ENCODE data around the gene HEG1.

Gene HEG1

DNA sequence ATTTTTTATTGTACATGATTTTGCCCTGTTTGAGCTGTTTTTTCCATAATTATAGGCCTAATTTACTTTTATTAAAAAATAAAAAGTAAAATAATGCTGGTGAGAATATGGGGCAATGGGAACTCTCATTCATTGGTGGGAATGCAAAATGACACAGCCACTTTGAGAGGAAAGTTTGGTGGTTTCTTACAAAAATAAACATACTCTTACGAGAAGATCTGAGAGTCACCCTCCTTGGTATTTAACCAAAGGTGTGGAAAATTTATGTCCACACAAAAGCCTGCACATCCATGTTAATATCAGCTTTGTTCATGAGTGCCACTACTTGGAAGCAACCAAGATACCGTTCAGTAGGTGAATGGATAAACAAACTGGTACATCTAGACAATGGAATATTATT lies 131.1 kb downstream of the HEG1 start:
- no peak overlapping the region for H3K4me2 ChIP-seq
- H3K4me1 ChIP-seq (ENCODE audit: low read depth, poor library complexity, severe bottlenecking) = peaks cover 24% of the 10 kb centered on the region
- peaks cover 57% of the 10 kb centered on the region for H3K27me3 ChIP-seq (ENCODE audit: insufficient read depth, low read depth)
- TF ChIP-seq, protein P1, sequence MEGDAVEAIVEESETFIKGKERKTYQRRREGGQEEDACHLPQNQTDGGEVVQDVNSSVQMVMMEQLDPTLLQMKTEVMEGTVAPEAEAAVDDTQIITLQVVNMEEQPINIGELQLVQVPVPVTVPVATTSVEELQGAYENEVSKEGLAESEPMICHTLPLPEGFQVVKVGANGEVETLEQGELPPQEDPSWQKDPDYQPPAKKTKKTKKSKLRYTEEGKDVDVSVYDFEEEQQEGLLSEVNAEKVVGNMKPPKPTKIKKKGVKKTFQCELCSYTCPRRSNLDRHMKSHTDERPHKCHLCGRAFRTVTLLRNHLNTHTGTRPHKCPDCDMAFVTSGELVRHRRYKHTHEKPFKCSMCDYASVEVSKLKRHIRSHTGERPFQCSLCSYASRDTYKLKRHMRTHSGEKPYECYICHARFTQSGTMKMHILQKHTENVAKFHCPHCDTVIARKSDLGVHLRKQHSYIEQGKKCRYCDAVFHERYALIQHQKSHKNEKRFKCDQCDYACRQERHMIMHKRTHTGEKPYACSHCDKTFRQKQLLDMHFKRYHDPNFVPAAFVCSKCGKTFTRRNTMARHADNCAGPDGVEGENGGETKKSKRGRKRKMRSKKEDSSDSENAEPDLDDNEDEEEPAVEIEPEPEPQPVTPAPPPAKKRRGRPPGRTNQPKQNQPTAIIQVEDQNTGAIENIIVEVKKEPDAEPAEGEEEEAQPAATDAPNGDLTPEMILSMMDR (conservative IDR thresholded peaks at IDR 0.05; ENCODE audit: low read depth, low read length) = no peak
- H3K4me3 ChIP-seq (IDR thresholded peaks at IDR 0.05; ENCODE audit: insufficient read depth, low read depth, low read length) = no peak overlapping the region
- H3K79me2 ChIP-seq (ENCODE audit: insufficient read depth, low read depth) = no peaks in the 10 kb centered on the region
- H3K9ac ChIP-seq = no peak overlapping the region
- no peaks in the 10 kb centered on the region for H3K36me3 ChIP-seq (ENCODE audit: insufficient read depth)
- no peaks in the 10 kb centered on the region for H4K20me1 ChIP-seq (ENCODE audit: insufficient read depth)
- no peak overlapping the region for H3K27ac ChIP-seq
- H2AFZ ChIP-seq (ENCODE audit: low read depth) = no peak overlapping the region

DNA sequence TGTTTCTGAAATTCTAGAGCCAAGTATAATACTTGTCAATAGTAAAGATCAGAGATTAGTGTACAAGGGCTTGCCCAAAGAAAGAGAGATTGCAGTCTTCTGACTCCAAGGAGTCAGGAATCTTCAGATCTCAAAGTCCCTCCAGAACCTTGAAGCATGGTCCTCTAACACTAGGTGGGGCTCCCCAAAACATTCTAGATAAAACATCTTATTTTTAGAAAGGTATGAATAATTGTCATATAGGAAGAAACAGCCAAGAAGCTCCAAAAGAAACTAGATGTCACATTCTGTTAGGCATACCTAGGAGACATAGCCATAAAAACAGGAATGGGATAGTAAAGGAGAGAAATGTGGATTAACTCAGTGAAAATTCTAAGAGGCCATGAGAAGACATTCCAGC lies 132.0 kb downstream of the HEG1 start:
- TF ChIP-seq, protein P1 (conservative IDR thresholded peaks at IDR 0.05; ENCODE audit: low read depth, low read length) = no peak
- Histone ChIP-seq H3K4me3 (IDR thresholded peaks at IDR 0.05; ENCODE audit: insufficient read depth, low read depth, low read length) (no peak overlapping the region), H3K27ac (no peak overlapping the region)

DNA sequence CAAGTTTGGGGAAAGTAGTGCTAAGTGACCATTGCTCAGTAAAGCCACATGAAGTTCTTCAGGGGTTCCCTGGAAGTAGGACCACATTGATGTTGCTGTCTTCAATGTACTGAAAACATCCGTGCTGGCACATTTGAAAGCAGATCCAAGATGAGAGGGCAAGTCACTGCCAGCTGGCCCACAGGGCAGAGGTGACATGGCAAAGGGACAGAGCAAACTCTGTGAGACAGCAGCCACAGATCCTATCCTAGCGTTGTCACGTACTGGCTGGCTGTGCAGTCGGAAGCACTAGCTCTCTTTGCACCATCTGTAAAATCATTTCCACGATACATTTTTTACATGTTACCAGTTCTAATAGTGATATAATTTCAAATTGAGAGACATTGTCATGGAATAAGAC lies 135.1 kb downstream of the HEG1 start:
- Histone ChIP-seq H4K20me1 (ENCODE audit: insufficient read depth) (no peaks in the 10 kb centered on the region), H3K4me1 (ENCODE audit: low read depth, poor library complexity, severe bottlenecking) (no peaks in the 10 kb centered on the region), H3K9ac (no peak overlapping the region), H3K4me3 (IDR thresholded peaks at IDR 0.05; ENCODE audit: insufficient read depth, low read depth, low read length) (no peak overlapping the region), H3K36me3 (ENCODE audit: insufficient read depth) (no peaks in the 10 kb centered on the region), H3K4me2 (no peak overlapping the region), H3K27me3 (ENCODE audit: insufficient read depth, low read depth) (peaks cover 30% of the 10 kb centered on the region), H3K27ac (no peak overlapping the region), H2AFZ (ENCODE audit: low read depth) (no peak overlapping the region), H3K79me2 (ENCODE audit: insufficient read depth, low read depth) (no peaks in the 10 kb centered on the region)
- TF ChIP-seq, protein P1 (conservative IDR thresholded peaks at IDR 0.05; ENCODE audit: low read depth, low read length) = no peak

More for the DNA sequence above, 132.0 kb downstream of the HEG1 start:
- H3K4me1 ChIP-seq (ENCODE audit: low read depth, poor library complexity, severe bottlenecking) = peaks cover 24% of the 10 kb centered on the region
- no peaks in the 10 kb centered on the region for H3K79me2 ChIP-seq (ENCODE audit: insufficient read depth, low read depth)
- no peaks in the 10 kb centered on the region for H4K20me1 ChIP-seq (ENCODE audit: insufficient read depth)
- no peak overlapping the region for H3K9ac ChIP-seq
- H2AFZ ChIP-seq (ENCODE audit: low read depth) = no peak overlapping the region
- H3K27me3 ChIP-seq (ENCODE audit: insufficient read depth, low read depth) = peaks cover 50% of the 10 kb centered on the region
- no peaks in the 10 kb centered on the region for H3K36me3 ChIP-seq (ENCODE audit: insufficient read depth)
- H3K4me2 ChIP-seq = no peak overlapping the region

DNA sequence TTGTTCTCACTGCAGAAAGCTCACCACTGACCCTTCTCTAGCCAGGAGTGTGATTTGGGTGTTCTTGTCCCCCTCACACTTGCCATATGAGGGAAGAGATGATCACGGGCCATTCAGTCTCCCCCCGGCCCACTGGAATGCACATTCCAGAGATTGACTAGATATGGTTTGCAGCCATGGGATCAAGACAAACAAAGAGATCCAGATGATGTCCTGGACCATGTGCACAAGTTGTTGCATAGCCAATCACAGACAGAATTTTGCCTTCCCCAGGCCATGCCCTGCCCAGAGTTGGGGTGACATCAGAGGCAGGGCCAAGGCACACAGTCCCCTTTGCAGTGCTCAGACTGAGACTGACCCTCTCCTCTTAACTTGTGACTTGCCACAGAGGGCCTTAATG lies 136.0 kb downstream of the HEG1 start:
- H3K36me3 ChIP-seq (ENCODE audit: insufficient read depth) = no peaks in the 10 kb centered on the region
- no peaks in the 10 kb centered on the region for H4K20me1 ChIP-seq (ENCODE audit: insufficient read depth)
- no peaks in the 10 kb centered on the region for H3K4me1 ChIP-seq (ENCODE audit: low read depth, poor library complexity, severe bottlenecking)
- no peak overlapping the region for H2AFZ ChIP-seq (ENCODE audit: low read depth)
- TF ChIP-seq, protein P1 (conservative IDR thresholded peaks at IDR 0.05; ENCODE audit: low read depth, low read length) = no peak
- H3K9ac ChIP-seq = no peak overlapping the region
- no peak overlapping the region for H3K4me3 ChIP-seq (IDR thresholded peaks at IDR 0.05; ENCODE audit: insufficient read depth, low read depth, low read length)
- H3K27ac ChIP-seq = no peak overlapping the region
- no peak overlapping the region for H3K4me2 ChIP-seq
- H3K79me2 ChIP-seq (ENCODE audit: insufficient read depth, low read depth) = no peaks in the 10 kb centered on the region
- H3K27me3 ChIP-seq (ENCODE audit: insufficient read depth, low read depth) = peaks cover 21% of the 10 kb centered on the region

All from KMS-11 (cell line).